ENCODE results near the gene CD8B2. TPM values are rescaled to one million over a fixed set of nuclear protein-coding genes. Genes with fewer than 3 reads are reported as not detected.

The CD8B2 gene
- total and polyA plus RNA-seq, 2 experiments from 2014 or later: 0.06 TPM; not detected in 1

- Mint-ChIP-seq H3K4me3 (no peak overlapping the region), H3K27ac (no peak overlapping the region), H3K9me3 (peaks cover 5% of the 10 kb centered on the region; the same call in 2 of the 3 replicates), H3K36me3 (ENCODE audit: low read depth) (no peaks in the 10 kb centered on the region; the same call in 2 of the 3 replicates), H3K27me3 (ENCODE audit: insufficient read depth, low read depth, poor library complexity) (peaks cover 1% of the 10 kb centered on the region), H3K4me1 (no peaks in the 10 kb centered on the region)
- Histone ChIP-seq H3K36me3 (ENCODE audit: insufficient read depth) (no peaks in the 10 kb centered on the region), H3K79me2 (replicated peaks; ENCODE audit: insufficient read depth) (no peaks in the 10 kb centered on the region), H3K4me2 (no peak overlapping the region), H3K9me2 (ENCODE audit: insufficient read depth) (peaks cover 8% of the 10 kb centered on the region; the same call in 1 of the 2 replicates), H3K4me1 (ENCODE audit: insufficient read depth) (no peaks in the 10 kb centered on the region), H3K27me3 (ENCODE audit: insufficient read depth) (no peaks in the 10 kb centered on the region), H4K20me1 (replicated peaks; ENCODE audit: insufficient read depth) (no peaks in the 10 kb centered on the region), H2AFZ (no peak overlapping the region), H3F3A (replicated peaks; ENCODE audit: low read depth) (no peaks in the 10 kb centered on the region), H3K27ac (ENCODE audit: low read depth) (no peak overlapping the region), H3K4me3 (no peak overlapping the region)
- TF ChIP-seq CTCF (conservative IDR thresholded peaks at IDR 0.05; ENCODE audit: low read depth in 2 of 2) (no peak), NANOG (IDR thresholded peaks at IDR 0.05; ENCODE audit: borderline replicate concordance) (no peak), REST (IDR thresholded peaks at IDR 0.05; ENCODE audit: unreplicated experiment) (no peak), POLR2AphosphoS5 (IDR thresholded peaks at IDR 0.05; ENCODE audit: low read depth) (no peak), JUNB (IDR thresholded peaks at IDR 0.05; ENCODE audit: unreplicated experiment) (no peak), STAT1 (IDR thresholded peaks at IDR 0.05; ENCODE audit: unreplicated experiment) (no peak)
- ATAC-seq: no peak
- no peak for DNase-seq (ENCODE audit: low spot score)
Observed at GRCh38 chr2:106519767-106520166, 32.6 kb downstream of the CD8B2 start.

GRCh38 chr2:106521016-106521415 is 33.9 kb downstream of the CD8B2 start:
- H3K9me3 Mint-ChIP-seq: peaks cover 9% of the 10 kb centered on the region
- H3K4me3 Mint-ChIP-seq: no peak overlapping the region
- peaks cover 8% of the 10 kb centered on the region; the same call in 1 of the 2 replicates for H3K9me2 ChIP-seq (ENCODE audit: insufficient read depth)
- no peaks in the 10 kb centered on the region for H3K36me3 ChIP-seq (ENCODE audit: insufficient read depth)
- ATAC-seq: no peak
- no peaks in the 10 kb centered on the region for H4K20me1 ChIP-seq (replicated peaks; ENCODE audit: insufficient read depth)
- H3K27me3 Mint-ChIP-seq (ENCODE audit: insufficient read depth, low read depth, poor library complexity): no peaks in the 10 kb centered on the region
- H2AFZ ChIP-seq: no peak overlapping the region
- H3F3A ChIP-seq (replicated peaks; ENCODE audit: low read depth): no peaks in the 10 kb centered on the region
- H3K4me1 Mint-ChIP-seq: no peaks in the 10 kb centered on the region
- no peaks in the 10 kb centered on the region; the same call in 2 of the 3 replicates for H3K36me3 Mint-ChIP-seq (ENCODE audit: low read depth)
- H3K4me1 ChIP-seq (ENCODE audit: insufficient read depth): no peaks in the 10 kb centered on the region
- no peaks in the 10 kb centered on the region for H3K27me3 ChIP-seq (ENCODE audit: insufficient read depth)
- H3K27ac Mint-ChIP-seq: no peak overlapping the region
- no peak overlapping the region for H3K4me3 ChIP-seq
- DNase-seq (ENCODE audit: low spot score): no peak
- no peak overlapping the region for H3K27ac ChIP-seq (ENCODE audit: low read depth)
- H3K4me2 ChIP-seq: no peak overlapping the region
- H3K79me2 ChIP-seq (replicated peaks; ENCODE audit: insufficient read depth): no peaks in the 10 kb centered on the region
- TF ChIP-seq NANOG (IDR thresholded peaks at IDR 0.05; ENCODE audit: borderline replicate concordance) (no peak), EZH2 (IDR thresholded peaks at IDR 0.05; ENCODE audit: low read depth, unreplicated experiment) (no peak), STAT1 (IDR thresholded peaks at IDR 0.05; ENCODE audit: unreplicated experiment) (no peak), CTCF (conservative IDR thresholded peaks at IDR 0.05; ENCODE audit: low read depth in 2 of 2) (no peak), EZH2phosphoT487 (IDR thresholded peaks at IDR 0.05; ENCODE audit: unreplicated experiment) (no peak), REST (IDR thresholded peaks at IDR 0.05; ENCODE audit: unreplicated experiment) (no peak), POLR2AphosphoS5 (IDR thresholded peaks at IDR 0.05; ENCODE audit: low read depth) (no peak)

Measured in GM23338 (cell line).